ENCODE data around the gene DNAAF1.
"Not testable (repeated sequence)": the region's sequence is repeated elsewhere in the genome, so short reads cannot be mapped to it uniquely, and the experiment has no call there.

The DNAAF1 gene

DNA sequence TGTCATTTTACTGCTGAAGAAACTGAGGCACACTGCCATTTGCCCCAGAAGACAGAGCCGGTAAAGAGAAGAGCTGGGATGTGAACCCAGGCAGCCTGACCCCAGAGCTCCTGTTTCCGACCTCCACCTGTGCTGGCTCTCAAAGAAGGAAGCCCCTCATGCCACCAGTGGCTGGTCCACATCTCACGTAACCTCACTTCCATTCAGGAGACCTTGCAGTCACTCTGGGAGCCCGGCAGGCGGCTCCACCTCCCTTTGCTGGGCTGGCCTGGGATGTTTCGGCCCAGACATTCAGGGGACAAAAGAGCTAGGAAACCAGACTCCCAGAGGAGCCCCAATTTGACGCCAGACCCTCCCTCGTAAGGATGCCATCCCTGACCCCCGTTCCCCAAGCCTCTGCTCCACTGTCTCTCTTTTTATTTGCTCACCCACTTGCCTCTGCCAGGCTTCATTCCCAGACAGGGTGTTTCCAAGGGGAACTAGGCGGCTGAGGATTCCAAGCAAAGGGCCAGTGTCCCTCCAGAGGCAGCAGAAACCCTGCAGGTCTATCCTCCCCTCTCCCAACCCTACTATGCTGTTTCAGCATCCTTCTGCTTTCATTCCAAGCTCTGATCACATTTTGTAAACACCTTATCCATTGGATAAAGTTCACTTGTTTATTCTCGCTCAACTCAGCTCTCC lies 38.9 kb downstream of the DNAAF1 start:
- no peak for DNase-seq (ENCODE audit: low read depth in 2 of 2)

GRCh38 chr16:84184775-84185174 lies 39.7 kb downstream of the DNAAF1 start:
- DNase-seq (ENCODE audit: low read depth in 2 of 2): no peak

- peak; percentile 83 to 84 for DNase-seq (ENCODE audit: low read depth in 2 of 2)
Measured at GRCh38 chr16:84186685-84187437, 41.8 kb downstream of the DNAAF1 start, which contains the start of gene TAF1C. Gene TAF1C (minus strand): TSS chr16:84187057. CDS start chr16:84184988, 2,069 bp downstream.

- no peak for DNase-seq (ENCODE audit: low read depth in 2 of 2)
Measured at GRCh38 chr16:84190731-84191388, 45.8 kb downstream of the DNAAF1 start, which contains the start of gene ADAD2. Gene ADAD2 (plus strand): TSS chr16:84191157. CDS start chr16:84191231, 74 bp downstream.

- DNase-seq (ENCODE audit: low read depth in 2 of 2): no peak
Measured at GRCh38 chr16:84191466-84191865, 46.4 kb downstream of the DNAAF1 start.

DNA sequence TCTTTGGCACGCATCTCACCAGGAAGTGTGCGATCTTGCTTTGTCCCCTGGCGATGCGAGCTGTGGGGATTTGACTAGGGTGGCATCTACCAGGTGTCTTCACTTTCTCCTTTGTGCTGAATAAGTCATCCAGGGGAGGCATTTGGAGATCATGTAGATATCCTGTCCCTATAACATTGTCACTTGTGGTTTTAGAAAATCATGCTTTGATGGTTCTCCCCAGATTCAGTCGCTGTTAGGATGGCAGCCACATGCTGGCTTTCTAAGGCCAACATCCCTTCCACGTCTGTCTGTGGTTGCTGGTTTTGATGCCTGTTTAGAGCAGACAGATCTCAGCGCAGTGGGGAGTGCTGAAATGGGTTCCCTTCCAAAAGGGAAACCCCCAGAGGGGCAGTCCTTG lies 48.4 kb downstream of the DNAAF1 start:
- no peak for DNase-seq (ENCODE audit: low read depth in 2 of 2)

DNA sequence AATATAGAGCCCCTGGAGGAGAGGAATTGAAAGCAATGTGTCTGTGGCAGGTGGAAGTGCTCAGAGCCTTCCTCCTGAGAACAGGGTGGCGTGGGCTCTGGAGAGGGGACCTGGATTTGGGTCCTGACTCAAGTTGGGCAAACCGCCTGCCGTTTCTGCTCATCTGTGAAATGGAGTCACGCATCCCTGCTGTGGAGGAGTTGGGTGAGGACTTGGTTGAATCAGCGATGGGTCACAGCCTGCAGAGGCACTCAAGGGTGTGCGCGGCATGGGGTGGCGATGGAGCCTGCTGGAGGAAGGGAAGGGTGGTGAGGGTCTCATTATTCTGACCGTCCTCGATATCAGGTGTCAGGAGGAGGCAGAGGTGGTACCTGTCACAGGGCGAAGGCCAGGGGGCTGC lies 48.9 kb downstream of the DNAAF1 start:
- no peak for DNase-seq (ENCODE audit: low read depth in 2 of 2)

GRCh38 chr16:84194470-84195200 lies 49.5 kb downstream of the DNAAF1 start:
- no peak for DNase-seq (ENCODE audit: low read depth in 2 of 2)

DNA sequence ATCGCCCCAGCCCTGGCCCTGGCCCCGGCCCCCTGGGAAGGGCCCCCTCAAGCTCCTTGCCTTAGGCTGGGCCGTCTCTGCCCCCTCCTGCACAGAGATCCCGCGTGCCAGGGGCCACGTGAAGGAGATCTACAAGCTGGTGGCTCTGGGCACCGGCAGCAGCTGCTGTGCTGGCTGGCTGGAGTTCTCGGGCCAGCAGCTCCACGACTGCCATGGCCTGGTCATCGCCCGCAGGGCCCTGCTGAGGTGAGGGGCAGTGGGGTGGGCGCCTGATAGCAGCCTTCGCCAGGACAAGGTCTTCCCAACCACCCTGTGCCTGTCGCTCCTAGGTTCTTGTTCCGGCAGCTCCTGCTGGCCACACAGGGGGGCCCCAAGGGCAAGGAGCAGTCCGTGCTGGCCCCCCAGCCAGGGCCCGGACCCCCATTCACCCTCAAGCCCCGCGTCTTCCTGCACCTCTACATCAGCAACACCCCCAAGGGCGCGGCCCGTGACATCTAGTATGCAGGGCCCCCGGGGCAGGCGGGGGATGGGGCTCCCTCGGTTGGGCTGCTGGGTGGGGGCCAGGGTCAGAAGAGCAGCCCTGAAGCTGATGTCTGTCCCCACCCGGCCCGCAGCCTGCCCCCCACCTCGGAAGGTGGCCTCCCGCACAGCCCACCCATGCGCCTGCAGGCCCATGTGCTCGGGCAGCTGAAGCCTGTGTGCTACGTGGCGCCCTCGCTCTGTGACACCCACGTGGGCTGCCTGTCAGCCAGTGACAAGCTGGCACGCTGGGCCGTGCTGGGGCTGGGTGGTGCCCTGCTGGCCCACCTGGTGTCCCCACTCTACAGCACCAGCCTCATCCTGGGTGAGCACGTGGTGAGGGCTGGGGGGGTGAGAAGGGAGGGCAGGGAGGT lies 50.3 kb downstream of the DNAAF1 start:
- no peak for DNase-seq (ENCODE audit: low read depth in 2 of 2)

GRCh38 chr16:84196101-84196500 lies 51.0 kb downstream of the DNAAF1 start:
- no peak for DNase-seq (ENCODE audit: low read depth in 2 of 2)

- DNase-seq (ENCODE audit: low read depth in 2 of 2): no peak
Measured at GRCh38 chr16:84196727-84197394, 51.8 kb downstream of the DNAAF1 start.

DNA sequence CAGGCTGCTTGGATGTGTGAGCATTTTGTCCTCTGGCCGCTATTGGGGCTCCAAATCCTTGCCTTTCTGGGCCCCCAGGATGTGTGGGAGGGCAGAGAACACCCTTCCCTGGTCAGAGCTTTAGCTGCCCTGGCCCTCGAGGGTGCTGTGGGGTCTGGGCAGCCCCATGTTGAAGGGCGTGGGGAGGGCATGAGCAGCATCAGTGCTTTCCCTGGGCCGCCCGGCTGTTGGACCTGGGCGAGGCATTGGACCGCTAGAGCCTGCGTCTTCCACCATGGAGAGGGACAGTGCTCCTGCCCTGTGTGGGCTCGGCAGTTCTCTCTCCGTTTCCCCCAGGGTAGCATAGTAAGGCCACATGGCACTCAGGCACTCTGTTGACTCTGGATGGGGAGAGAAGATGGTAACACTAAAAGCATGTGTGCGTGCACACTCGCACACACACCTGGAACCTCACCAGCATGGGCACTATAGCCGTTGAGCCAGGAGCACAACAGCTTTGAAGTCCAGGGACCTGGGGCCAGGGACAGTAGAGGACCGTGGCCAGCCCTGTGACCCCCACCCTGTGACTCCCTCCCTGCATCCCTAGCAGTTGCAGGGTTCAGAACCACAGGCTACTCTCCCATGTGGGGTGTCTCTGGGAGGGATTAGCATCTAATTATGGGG lies 52.5 kb downstream of the DNAAF1 start:
- DNase-seq (ENCODE audit: low read depth in 2 of 2): no peak

- DNase-seq (ENCODE audit: low read depth in 2 of 2): no peak
Measured at GRCh38 chr16:84198401-84198800, 53.3 kb downstream of the DNAAF1 start.

GRCh38 chr16:84199097-84199496 lies 54.0 kb downstream of the DNAAF1 start:
- no peak for DNase-seq (ENCODE audit: low read depth in 2 of 2)

GRCh38 chr16:84199861-84200260 lies 54.8 kb downstream of the DNAAF1 start:
- no peak for DNase-seq (ENCODE audit: low read depth in 2 of 2)

- DNase-seq (ENCODE audit: low read depth in 2 of 2): not testable (repeated sequence)
Measured at GRCh38 chr16:84204551-84204950, 59.4 kb downstream of the DNAAF1 start.

DNA sequence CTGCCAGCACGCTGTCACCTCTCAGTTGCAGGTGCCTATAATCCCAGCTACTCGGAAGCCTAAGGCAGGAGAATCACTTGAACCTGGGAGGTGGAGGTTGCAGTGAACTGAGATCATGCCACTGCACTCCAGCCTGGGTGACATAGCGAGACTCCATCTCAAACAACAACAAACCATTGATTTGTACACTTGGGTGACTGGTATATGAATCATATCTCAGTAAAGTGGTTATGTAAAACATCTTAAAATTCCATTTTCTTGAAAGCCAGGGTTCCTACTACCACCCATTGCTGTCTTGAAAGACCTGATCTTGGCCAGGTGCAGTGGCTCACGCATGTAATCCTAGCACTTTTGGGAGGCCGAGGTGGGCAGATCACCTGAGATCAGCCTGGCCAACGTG lies 60.0 kb downstream of the DNAAF1 start:
- DNase-seq (ENCODE audit: low read depth in 2 of 2): not testable (repeated sequence)

DNA sequence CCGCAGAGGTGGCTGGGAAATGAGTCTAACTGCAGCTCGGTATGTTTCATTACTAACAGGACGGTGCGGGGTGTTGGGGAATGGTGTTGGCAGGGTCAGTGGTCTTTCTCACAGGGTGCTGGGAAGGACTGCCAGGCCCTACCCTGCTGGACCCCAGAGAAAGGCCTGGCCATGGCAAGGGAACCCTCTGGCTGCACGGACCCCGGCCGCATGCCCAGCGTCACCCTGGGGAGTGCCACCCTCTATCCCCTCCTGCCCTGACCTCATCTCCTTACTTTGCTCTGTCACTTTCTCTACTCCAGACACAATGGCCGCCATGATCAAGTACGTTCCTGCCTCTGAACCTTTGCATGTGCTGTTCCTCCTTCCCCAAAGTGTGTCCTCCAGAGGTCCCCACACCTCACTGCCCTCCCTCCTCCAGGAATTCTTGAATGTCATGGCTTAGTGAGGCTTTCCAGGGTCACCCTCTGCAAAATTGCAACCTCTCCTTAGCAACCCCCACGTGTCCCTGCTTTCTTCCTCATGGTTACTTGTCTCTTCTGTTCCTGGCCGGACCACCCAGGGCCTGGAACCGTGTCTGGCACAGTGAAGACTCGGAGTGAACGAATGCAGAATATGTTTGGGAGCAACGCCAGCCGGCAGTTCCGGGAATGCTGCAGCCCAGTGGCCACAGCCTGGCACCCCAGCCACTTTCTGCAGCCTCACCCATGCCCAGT lies 61.0 kb downstream of the DNAAF1 start:
- no peak for DNase-seq (ENCODE audit: low read depth in 2 of 2)

GRCh38 chr16:84207251-84207650 lies 62.1 kb downstream of the DNAAF1 start:
- no peak for DNase-seq (ENCODE audit: low read depth in 2 of 2)
